Measurements from ENCODE around the gene CHRNB1.

CHRNB1 gene

GRCh38 chr17:7414837-7415236 lies 30.0 kb upstream of the CHRNB1 start (continued):
- TF ChIP-seq ZNF26 (tag by site-specific recombination; IDR thresholded peaks at IDR 0.05) (no peak), ZNF157 (tag by site-specific recombination; IDR thresholded peaks at IDR 0.05) (no peak), ZNF391 (tag by site-specific recombination; IDR thresholded peaks at IDR 0.05; ENCODE audit: borderline replicate concordance, low read depth) (no peak), ZBTB17 (tag by site-specific recombination; IDR thresholded peaks at IDR 0.05) (no peak), ZNF510 (tag by site-specific recombination; IDR thresholded peaks at IDR 0.05; ENCODE audit: insufficient replicate concordance) (no peak), SP7 (tag by site-specific recombination; IDR thresholded peaks at IDR 0.05) (no peak), KLF8 (tag by site-specific recombination; IDR thresholded peaks at IDR 0.05) (no peak)

GRCh38 chr17:7415784-7416183 lies 29.1 kb upstream of the CHRNB1 start:
- no peak overlapping the region for H3K27ac ChIP-seq (ENCODE audit: extremely low read depth, low read depth, low read length)
- no peak overlapping the region for H3K4me3 ChIP-seq (ENCODE audit: low read depth, low read length)
- ChIA-PET CTCF (interaction anchor here (0.6 to 1.0 kb wide), 3 partner anchors 8 to 45 kb away, joined by 3 to 4 read pairs (median 3); partner anchors contain the start of gene NLGN2), POLR2A (no interaction called here)
- no peaks in the 10 kb centered on the region for H3K4me1 ChIP-seq (ENCODE audit: control insufficient read depth, insufficient read depth, low read length)
- TF ChIP-seq ZSCAN18 (tag by site-specific recombination; IDR thresholded peaks at IDR 0.05): no peak
- TF ChIP-seq PRDM1 (tag by site-specific recombination; IDR thresholded peaks at IDR 0.05): no peak
- TF ChIP-seq ZNF76 (tag by site-specific recombination; IDR thresholded peaks at IDR 0.05; ENCODE audit: borderline replicate concordance, low read depth): no peak
- no peak for TF ChIP-seq ZNF184 (tag by site-specific recombination; IDR thresholded peaks at IDR 0.05)
- no peak for TF ChIP-seq ZBTB20 (tag by site-specific recombination; IDR thresholded peaks at IDR 0.05)
- TF ChIP-seq ZFP69B (tag by site-specific recombination; IDR thresholded peaks at IDR 0.05): no peak
- TF ChIP-seq ZNF138 (tag by site-specific recombination; IDR thresholded peaks at IDR 0.05; ENCODE audit: borderline replicate concordance): no peak
- H3K9me3 ChIP-seq (ENCODE audit: control insufficient read depth, insufficient read depth, low read depth, low read length): no peaks in the 10 kb centered on the region
- peaks cover 0 to 50% of the 10 kb centered on the region in 2 experiments; a peak in 2 of 3 replicates for H3K36me3 ChIP-seq (ENCODE audit: control insufficient read depth in 2 of 2, insufficient read depth in 1 of 2, low read length in 2 of 2)

- Histone ChIP-seq H3K9me3 (ENCODE audit: control insufficient read depth, insufficient read depth, low read depth, low read length) (no peaks in the 10 kb centered on the region), H3K27ac (ENCODE audit: extremely low read depth, low read depth, low read length) (no peak overlapping the region), H3K4me3 (ENCODE audit: low read depth, low read length) (no peak overlapping the region), H3K4me1 (ENCODE audit: control insufficient read depth, insufficient read depth, low read length) (no peaks in the 10 kb centered on the region), H3K36me3 (ENCODE audit: control insufficient read depth in 2 of 2, insufficient read depth in 1 of 2, low read length in 2 of 2) (peaks cover 0 to 46% of the 10 kb centered on the region in 2 experiments; a peak in 2 of 3 replicates)
- ChIA-PET CTCF (interaction anchor here (0.6 to 1.0 kb wide), 3 partner anchors 9 to 45 kb away, joined by 3 to 4 read pairs (median 3); partner anchors contain the start of gene NLGN2), POLR2A (interaction anchor here (0.9 to 1.4 kb wide), 2 partner anchors 10 to 12 kb away, joined by 3 to 5 read pairs; partner anchors contain the start of gene TMEM256)
- TF ChIP-seq ZNF785 (tag by site-specific recombination; IDR thresholded peaks at IDR 0.05) (no peak), ZNF341 (tag by site-specific recombination; IDR thresholded peaks at IDR 0.05; ENCODE audit: low read depth) (peak; percentile 71), ATF2 (tag by site-specific recombination; IDR thresholded peaks at IDR 0.05; ENCODE audit: low read depth) (no peak), MYNN (tag by site-specific recombination; IDR thresholded peaks at IDR 0.05; ENCODE audit: borderline replicate concordance) (no peak), PRDM1 (tag by site-specific recombination; IDR thresholded peaks at IDR 0.05) (0 out of 2 replicates have a peak, but pooled peaks have one; percentile 35), ZNF133 (tag by site-specific recombination; IDR thresholded peaks at IDR 0.05) (no peak)
Measured at GRCh38 chr17:7416323-7416722, 28.5 kb upstream of the CHRNB1 start.
